GM19372 (cell line): ENCODE results near the gene EDEM1.
"Not testable (repeated sequence)": the region's sequence is repeated elsewhere in the genome, so short reads cannot be mapped to it uniquely, and the experiment has no call there.

Experiments used
- ATAC-seq: cut with Tn5 transposase; IDR thresholded peaks from one replicate; pipeline ENCODE4 v1.9.1; 2021; ENCODE audit warnings: mild to moderate bottlenecking, low read depth, moderate library complexity; ENCODE audit not compliant: unreplicated experiment

The EDEM1 gene

GRCh38 chr3:5187156-5187919 is at the start of gene EDEM1:
Gene EDEM1, plus strand, starts transcription at chr3:5187707. Its CDS starts 99 bp downstream, at chr3:5187806.
- ATAC-seq, result peak; percentile 73

DNA sequence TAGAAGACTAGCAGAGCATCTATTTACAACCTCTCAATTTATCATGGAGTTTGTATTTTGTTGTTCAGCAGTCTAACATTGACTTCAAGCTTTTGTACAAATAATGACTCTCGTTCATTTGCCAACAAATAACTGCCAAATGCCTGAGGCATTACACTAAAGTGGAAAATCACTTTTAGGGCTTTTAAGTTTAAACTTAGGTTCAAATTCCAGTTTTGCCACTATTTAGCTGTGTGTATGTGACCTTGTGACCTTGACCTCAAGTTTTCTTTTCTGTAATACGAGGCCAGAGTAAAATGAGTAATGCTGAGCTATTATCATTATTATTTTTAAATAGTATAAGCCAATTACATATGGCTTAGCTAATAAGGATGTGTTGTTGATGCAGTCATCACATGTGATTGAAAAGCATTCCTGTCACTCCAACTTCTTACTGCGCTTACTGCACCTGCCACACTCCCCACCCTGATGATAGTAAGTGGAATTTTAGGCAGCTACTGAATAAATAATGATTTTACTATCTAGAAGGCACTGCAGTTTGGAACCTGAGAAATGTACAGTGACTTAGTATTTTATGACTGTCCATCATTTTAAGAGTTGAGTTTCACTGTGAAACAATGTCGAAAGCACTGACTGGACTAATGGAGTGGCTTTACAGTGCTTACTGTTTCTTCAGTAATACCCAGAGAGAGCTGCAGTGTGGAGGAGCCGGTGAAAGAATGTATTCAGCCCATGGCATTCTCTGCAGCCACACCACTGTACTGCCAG is 49.1 kb upstream of the EDEM1 start:
- no peak for ATAC-seq

DNA sequence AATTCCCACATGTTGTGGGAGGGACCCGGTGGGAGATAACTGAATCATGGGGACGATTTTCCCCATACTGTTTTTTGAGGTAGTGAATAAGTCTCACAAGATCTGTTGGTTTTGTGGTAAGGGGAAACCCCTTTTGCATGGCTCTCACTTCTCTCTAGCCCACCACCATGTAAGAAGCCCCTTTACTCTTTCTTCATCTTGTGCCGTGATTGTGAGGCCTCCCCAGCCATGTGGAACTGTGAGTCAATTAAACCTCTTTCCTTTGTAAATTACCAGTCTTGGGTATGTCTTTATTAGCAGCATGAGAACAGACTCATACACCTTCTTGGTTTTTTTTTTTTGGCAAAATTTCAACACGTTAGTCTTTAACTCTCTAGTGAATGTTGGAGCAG is 47.3 kb upstream of the EDEM1 start:
- peak; percentile 48 for ATAC-seq

- no peak for ATAC-seq
Observed at GRCh38 chr3:5140839-5141238, 46.7 kb upstream of the EDEM1 start.

GRCh38 chr3:5141760-5142159 is 45.7 kb upstream of the EDEM1 start:
- ATAC-seq, result no peak

GRCh38 chr3:5143464-5143863 is 44.0 kb upstream of the EDEM1 start:
- ATAC-seq, result no peak

DNA sequence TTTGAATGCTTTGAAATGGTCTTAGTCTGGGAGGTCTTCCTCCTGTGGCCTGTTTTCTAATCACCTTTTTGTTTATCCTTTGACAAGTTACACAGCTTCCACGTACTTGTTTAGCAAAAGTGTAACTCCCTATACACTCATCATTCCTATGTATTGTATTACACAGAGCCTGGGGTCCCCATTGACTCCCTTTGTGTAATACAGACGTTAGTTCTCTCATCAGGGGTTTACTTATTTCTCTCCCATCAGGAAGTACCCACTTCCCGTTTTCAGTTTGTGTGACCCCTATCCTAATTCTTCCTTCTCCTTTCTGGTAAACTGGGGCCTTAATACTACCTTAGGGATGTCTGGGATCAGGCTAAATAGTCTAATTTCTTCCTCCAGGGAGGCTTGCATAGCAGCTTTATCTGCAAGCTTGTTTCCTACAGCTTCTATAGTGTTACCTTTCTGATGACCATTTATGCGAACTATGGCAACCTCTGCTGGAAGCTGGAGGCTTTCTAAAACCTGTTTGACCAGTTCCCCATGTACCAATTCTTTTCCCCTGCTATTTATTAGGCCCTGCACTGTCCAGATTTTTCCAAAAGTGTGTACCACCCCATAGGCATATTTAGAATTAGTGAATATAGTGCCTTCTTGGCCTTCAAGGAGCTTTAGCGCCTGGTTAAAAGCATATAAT is 43.1 kb upstream of the EDEM1 start:
- no peak for ATAC-seq

GRCh38 chr3:5145120-5145519 is 42.4 kb upstream of the EDEM1 start:
- no peak for ATAC-seq

DNA sequence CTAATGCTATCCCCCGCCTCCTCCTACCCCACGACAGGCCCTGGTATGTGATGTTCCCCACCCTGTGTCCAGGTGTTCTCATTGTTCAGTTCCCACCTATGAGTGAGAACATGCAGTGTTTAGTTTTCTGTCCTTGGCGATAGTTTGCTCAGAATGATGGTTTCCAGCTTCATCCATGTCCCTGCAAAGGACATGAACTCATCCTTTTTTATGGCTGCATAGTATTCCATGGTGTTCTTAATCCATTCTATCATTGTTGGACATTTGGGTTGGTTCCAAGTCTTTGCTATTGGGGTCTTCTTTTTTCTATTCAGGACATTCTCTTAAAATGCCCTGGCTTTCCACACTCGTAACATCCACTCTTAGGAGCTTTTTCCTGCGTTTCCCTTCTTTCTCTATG is 40.4 kb upstream of the EDEM1 start:
- not testable (repeated sequence) for ATAC-seq

- no peak for ATAC-seq
Observed at GRCh38 chr3:5149306-5149880, 38.1 kb upstream of the EDEM1 start.

- no peak for ATAC-seq
Observed at GRCh38 chr3:5151586-5151985, 35.9 kb upstream of the EDEM1 start.

- ATAC-seq, result no peak
Observed at GRCh38 chr3:5153074-5153473, 34.4 kb upstream of the EDEM1 start.

DNA sequence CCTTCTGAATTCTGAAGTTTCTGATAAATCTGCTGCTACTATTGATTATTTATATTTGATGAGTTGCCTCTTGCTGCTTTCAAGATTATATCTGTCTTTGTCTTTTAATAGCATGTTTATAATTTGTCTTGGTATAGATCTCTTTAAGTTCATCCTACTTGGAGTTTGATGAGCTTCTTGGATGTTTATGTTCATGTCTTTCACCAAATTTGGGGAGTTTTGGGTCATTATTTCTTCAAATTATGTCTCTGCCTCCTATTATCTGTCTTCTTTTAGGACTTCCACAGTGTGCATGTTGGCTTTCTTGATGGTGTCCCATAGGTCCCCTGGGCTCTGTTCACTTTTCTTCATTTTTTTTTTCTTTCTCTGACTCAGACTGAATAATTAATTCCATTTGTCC is 32.3 kb upstream of the EDEM1 start:
- ATAC-seq, result no peak

DNA sequence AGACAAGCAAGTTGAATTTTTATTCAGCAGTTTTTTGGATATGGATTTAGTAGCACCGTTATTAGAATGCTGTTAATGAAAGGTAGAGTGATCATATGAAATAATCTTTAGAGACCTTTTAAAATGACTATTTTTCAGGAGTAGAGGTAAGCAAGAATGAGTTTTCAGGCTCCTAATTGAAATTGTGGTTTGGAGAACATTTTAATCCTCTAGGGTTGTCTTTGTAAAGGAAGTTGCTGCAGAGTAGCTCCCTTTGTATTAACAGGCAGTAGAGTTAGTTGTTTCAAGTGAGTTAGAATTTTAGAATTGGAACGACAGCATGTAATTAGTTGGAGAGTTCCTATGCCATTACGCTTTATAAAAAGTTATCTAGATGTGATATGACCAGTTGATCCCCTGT is 27.2 kb upstream of the EDEM1 start:
- ATAC-seq, result no peak

- no peak for ATAC-seq
Observed at GRCh38 chr3:5160940-5161858, 26.3 kb upstream of the EDEM1 start.

DNA sequence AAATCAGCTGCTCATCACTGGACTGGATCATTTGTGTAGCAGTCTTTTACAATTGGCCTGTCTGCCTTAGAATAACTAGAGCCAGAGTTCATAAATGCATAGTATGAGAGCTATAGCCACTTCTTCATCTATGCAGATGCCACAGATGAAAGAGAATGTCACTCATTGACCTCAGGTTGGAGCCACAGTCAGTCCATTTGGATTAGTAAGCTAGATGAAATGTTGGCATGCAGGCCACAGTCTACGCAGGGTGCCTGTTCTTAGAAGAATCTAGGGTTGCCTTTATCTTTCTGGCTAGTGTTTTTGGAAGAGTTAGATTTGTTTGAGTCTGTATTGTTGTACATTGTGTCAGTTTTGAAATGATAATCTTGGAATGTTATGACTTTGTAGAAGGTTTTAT is 25.4 kb upstream of the EDEM1 start:
- ATAC-seq, result no peak

DNA sequence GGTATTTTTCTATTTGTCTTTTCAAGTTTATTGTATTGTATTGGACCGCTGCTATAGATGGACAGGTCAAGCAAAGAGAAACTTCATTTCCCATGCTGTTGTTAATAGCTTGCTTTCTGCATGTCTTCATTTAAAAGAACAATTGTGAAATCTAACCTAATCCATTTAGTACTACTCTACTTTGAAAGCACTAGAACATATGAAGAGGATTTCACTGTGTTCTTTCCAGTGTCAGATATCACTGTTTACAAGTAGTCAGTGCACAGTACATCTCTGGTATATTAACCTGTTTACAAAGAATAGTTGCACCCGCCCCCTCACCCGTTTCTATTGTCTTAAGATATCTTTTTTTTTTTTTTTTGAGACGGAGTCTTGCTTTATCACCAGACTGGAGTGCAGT is 21.8 kb upstream of the EDEM1 start:
- ATAC-seq, result no peak

DNA sequence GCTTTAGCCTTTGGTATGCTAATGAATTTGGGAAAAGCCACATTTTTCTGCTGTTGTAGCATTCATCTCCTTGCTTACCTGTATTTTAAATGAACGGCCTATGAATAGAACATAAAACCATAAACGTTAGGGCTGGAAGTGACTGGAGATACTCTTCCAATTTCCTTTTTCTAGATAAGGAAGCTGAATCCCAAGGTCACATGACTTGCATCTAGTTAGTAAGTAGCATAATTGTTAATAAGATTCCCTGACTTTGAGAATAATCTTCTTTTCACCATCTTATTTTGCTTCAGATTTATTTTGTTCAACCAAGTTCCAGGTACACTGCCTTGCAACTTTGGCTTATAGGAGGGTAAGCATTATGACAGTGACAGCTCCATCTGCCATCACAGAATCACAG is 20.7 kb upstream of the EDEM1 start:
- ATAC-seq, result no peak

DNA sequence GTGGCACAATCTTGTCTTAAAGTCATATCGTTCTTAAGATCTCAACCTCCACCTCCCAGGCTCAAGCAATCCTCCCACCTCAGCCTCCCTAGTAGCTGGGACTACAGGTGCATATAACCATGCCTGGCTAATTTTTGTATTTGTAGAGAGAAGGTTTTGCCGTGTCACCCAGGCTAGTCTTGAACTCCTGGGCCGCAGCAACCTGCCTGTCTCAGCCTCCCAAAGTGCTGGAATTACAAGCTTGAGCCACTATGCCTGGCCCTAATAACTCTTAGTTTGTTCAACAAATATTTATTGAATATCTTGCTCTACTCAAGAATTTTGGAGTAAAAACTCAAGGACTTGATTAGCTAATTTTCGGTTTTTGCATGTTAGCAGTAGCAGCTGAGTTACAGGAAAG is 19.4 kb upstream of the EDEM1 start:
- ATAC-seq, result no peak

- ATAC-seq, result no peak
Observed at GRCh38 chr3:5169807-5170206, 17.7 kb upstream of the EDEM1 start.
